ENCODE data around the gene PANK1.

The PANK1 gene

GRCh38 chr10:89590326-89590725 lies 54.7 kb downstream of the PANK1 start:
- no peak for TF ChIP-seq TAF1 (IDR thresholded peaks at IDR 0.05; ENCODE audit: low read depth)
- TF ChIP-seq MAX (IDR thresholded peaks at IDR 0.05): no peak
- no peak for TF ChIP-seq TEAD4 (IDR thresholded peaks at IDR 0.05)
- no peak for TF ChIP-seq FOXM1 (IDR thresholded peaks at IDR 0.05; ENCODE audit: borderline replicate concordance, low read depth)
- TF ChIP-seq CREB1 (IDR thresholded peaks at IDR 0.05; ENCODE audit: low read depth): no peak
- TF ChIP-seq ZBTB7A (IDR thresholded peaks at IDR 0.05; ENCODE audit: low read depth): no peak
- TF ChIP-seq YY1 (IDR thresholded peaks at IDR 0.05; ENCODE audit: low read depth): no peak
- no peak for TF ChIP-seq REST (IDR thresholded peaks at IDR 0.05; ENCODE audit: low read depth)
- TF ChIP-seq EGR1 (IDR thresholded peaks at IDR 0.05): no peak
- TF ChIP-seq USF1 (IDR thresholded peaks at IDR 0.05): no peak
- no peak for TF ChIP-seq EP300 (IDR thresholded peaks at IDR 0.05; ENCODE audit: borderline replicate concordance)
- TF ChIP-seq RAD21 (IDR thresholded peaks at IDR 0.05; ENCODE audit: low read depth): no peak
- no peak for TF ChIP-seq NFIC (IDR thresholded peaks at IDR 0.05)
- no peak for TF ChIP-seq TCF12 (IDR thresholded peaks at IDR 0.05; ENCODE audit: low read depth)
- TF ChIP-seq CEBPB (IDR thresholded peaks at IDR 0.05): no peak

GRCh38 chr10:89589101-89589720 lies 55.8 kb downstream of the PANK1 start:
- TF ChIP-seq EP300 (IDR thresholded peaks at IDR 0.05; ENCODE audit: borderline replicate concordance) (no peak), YY1 (IDR thresholded peaks at IDR 0.05; ENCODE audit: low read depth) (no peak), TEAD4 (IDR thresholded peaks at IDR 0.05) (no peak), REST (IDR thresholded peaks at IDR 0.05; ENCODE audit: low read depth) (no peak), CEBPB (IDR thresholded peaks at IDR 0.05) (no peak)

- TF ChIP-seq USF1 (IDR thresholded peaks at IDR 0.05): no peak
- no peak for TF ChIP-seq FOXM1 (IDR thresholded peaks at IDR 0.05; ENCODE audit: borderline replicate concordance, low read depth)
- no peak for TF ChIP-seq REST (IDR thresholded peaks at IDR 0.05; ENCODE audit: low read depth)
- TF ChIP-seq TAF1 (IDR thresholded peaks at IDR 0.05; ENCODE audit: low read depth): no peak
- TF ChIP-seq CREB1 (IDR thresholded peaks at IDR 0.05; ENCODE audit: low read depth): no peak
- no peak for TF ChIP-seq TCF12 (IDR thresholded peaks at IDR 0.05; ENCODE audit: low read depth)
Observed at GRCh38 chr10:89588671-89589070, 56.4 kb downstream of the PANK1 start.

- TF ChIP-seq USF1 (IDR thresholded peaks at IDR 0.05) (no peak), TEAD4 (IDR thresholded peaks at IDR 0.05) (no peak), RAD21 (IDR thresholded peaks at IDR 0.05; ENCODE audit: low read depth) (no peak), EP300 (IDR thresholded peaks at IDR 0.05; ENCODE audit: borderline replicate concordance) (no peak), REST (IDR thresholded peaks at IDR 0.05; ENCODE audit: low read depth) (no peak), NFIC (IDR thresholded peaks at IDR 0.05) (no peak), YY1 (IDR thresholded peaks at IDR 0.05; ENCODE audit: low read depth) (no peak), MAX (IDR thresholded peaks at IDR 0.05) (no peak), ZBTB7A (IDR thresholded peaks at IDR 0.05; ENCODE audit: low read depth) (no peak), CEBPB (IDR thresholded peaks at IDR 0.05) (no peak), TAF1 (IDR thresholded peaks at IDR 0.05; ENCODE audit: low read depth) (no peak), CREB1 (IDR thresholded peaks at IDR 0.05; ENCODE audit: low read depth) (no peak), FOXM1 (IDR thresholded peaks at IDR 0.05; ENCODE audit: borderline replicate concordance, low read depth) (no peak), EGR1 (IDR thresholded peaks at IDR 0.05) (no peak), TCF12 (IDR thresholded peaks at IDR 0.05; ENCODE audit: low read depth) (no peak)
Observed at GRCh38 chr10:89582022-89582421, 63.0 kb downstream of the PANK1 start.
